Measurements from ENCODE around the gene BLNK.

Gene BLNK

DNA sequence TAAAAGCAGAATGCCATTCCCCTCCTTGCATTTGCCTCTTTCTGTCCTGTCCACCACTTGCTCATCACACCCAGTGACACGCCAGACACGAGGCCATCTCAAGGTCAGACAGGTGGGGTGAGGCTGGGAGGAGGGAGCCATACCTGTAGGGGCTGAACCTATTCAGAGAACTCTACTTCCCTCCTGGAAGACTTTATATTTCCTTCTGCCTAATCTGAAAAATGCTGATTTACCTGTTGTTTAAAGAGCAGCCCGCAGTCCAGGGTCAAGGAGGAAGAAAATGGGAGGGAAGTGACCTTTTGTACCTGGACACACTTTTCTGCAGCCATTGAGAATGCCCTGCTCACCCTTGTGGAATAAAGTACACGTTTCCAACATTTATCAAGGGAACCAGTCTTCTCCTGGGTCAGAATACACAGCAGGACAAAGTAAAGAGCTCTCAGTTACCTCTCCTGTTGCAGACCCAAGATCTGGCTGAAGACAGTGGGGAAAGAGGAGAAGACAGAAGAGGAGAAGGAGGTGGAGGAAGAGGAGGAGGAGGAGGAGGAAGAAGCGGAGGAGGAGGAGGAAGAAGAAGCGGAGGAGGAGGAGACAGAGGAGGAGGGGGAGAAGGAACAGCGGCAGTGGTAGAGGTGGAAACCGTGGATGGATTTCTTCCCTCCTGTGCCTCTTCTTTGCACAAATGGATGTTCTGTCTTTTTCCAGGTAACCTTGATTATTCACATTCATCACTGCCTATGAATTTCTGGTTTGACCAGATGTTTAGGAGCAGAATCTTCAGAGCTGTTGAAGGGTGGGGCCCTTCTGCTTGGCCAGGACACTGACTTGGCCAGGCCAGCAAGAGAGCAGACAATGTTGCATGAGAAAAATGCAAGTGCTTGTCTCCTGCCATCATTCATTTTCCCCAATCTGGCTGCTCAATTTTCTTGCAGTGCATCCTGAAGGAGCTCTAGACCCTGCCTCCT, 1.2 kb upstream of the BLNK start:
- Histone ChIP-seq H3K9ac (ENCODE audit: low read depth, low read length) (no peak overlapping the region), H3K4me1 (ENCODE audit: insufficient read depth, low read length) (no peaks in the 10 kb centered on the region)

DNA sequence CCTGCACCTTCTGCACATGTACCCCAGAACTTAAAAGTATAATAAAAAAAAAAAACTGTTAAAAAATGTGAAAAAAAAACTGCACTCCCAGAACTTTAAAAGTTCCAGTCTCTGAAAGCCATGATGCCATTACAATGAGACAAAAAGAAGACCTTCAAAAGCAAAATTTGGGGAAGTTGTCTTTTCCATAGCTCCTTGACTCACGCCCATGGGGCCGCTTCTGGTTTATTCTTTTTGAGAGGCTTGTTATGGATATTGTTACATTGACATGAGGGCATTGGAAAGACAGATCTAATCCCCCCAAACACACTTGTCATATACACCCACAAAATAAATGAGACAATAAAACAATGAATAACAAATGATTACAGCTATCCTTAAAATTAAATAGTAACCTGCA, 798 bp downstream of the BLNK start:
- Histone ChIP-seq H3K9me3 (ENCODE audit: insufficient read depth, low read depth, low read length) (no peaks in the 10 kb centered on the region), H3K9ac (ENCODE audit: low read depth, low read length) (no peak overlapping the region), H3K4me1 (ENCODE audit: insufficient read depth, low read length) (no peaks in the 10 kb centered on the region), H3K27ac (ENCODE audit: low read depth, low read length) (no peak overlapping the region), H3K4me3 (ENCODE audit: low read length) (no peak overlapping the region), H3K27me3 (ENCODE audit: insufficient read depth, low read length) (no peaks in the 10 kb centered on the region), H3K36me3 (ENCODE audit: insufficient read depth, low read length) (no peaks in the 10 kb centered on the region)
- 100% methylated on average over 2 of the region's 2 CpGs for WGBS

More for the DNA sequence above, 1.2 kb upstream of the BLNK start:
- H3K27ac ChIP-seq (ENCODE audit: low read depth, low read length) = no peak overlapping the region
- H3K36me3 ChIP-seq (ENCODE audit: insufficient read depth, low read length) = no peaks in the 10 kb centered on the region
- H3K4me3 ChIP-seq (ENCODE audit: low read length) = no peak overlapping the region
- H3K27me3 ChIP-seq (ENCODE audit: insufficient read depth, low read length) = no peaks in the 10 kb centered on the region
- no peaks in the 10 kb centered on the region for H3K9me3 ChIP-seq (ENCODE audit: insufficient read depth, low read depth, low read length)
- WGBS = 91% methylated on average over 8 of the region's 8 CpGs

DNA sequence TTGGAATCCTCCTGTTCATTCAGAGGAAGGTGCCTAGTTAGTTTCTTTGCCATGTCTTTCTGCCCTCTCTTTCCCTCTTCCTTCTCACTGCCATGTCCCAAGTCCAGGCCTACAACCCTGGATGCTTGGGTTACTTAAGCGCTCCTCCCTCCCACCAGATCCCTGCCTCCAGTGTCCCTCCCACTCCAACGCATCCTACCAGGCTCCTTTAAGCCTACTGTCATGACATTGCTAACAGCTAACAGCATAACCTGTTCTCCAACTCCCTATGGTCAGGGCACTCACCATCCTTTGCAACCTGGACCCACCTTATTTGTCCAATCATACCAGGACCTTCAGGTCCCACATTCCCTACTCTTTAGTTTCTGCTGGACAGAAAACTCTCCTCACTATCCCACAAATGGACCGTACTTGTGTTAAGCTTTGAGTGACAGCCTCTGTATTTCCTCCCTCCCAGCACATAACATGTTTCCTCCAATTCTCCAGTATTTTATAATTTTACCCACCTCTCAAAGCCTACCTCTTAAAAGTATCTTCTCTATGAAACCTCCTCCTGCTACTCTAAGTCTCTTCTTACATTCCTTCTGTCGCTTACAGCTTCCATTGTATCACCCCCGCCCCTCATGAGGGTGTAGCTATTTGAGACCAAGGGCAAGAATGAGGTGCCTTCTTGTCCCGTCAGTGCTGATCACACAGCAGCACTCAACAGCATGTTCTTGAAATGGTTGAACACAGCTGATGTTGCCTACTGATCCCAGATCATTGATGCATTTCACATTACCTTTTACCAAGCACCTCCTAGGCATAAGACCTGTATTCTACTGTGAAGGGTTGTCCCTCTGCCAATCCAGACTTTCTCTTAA, 1.7 kb downstream of the BLNK start:
- no peak overlapping the region for H3K27ac ChIP-seq (ENCODE audit: low read depth, low read length)
- no peak overlapping the region for H3K4me3 ChIP-seq (ENCODE audit: low read length)
- H3K36me3 ChIP-seq (ENCODE audit: insufficient read depth, low read length) = no peaks in the 10 kb centered on the region
- no peaks in the 10 kb centered on the region for H3K9me3 ChIP-seq (ENCODE audit: insufficient read depth, low read depth, low read length)
- H3K27me3 ChIP-seq (ENCODE audit: insufficient read depth, low read length) = no peaks in the 10 kb centered on the region
- no peaks in the 10 kb centered on the region for H3K4me1 ChIP-seq (ENCODE audit: insufficient read depth, low read length)
- H3K9ac ChIP-seq (ENCODE audit: low read depth, low read length) = no peak overlapping the region
- WGBS = 92% methylated on average over 6 of the region's 6 CpGs

DNA sequence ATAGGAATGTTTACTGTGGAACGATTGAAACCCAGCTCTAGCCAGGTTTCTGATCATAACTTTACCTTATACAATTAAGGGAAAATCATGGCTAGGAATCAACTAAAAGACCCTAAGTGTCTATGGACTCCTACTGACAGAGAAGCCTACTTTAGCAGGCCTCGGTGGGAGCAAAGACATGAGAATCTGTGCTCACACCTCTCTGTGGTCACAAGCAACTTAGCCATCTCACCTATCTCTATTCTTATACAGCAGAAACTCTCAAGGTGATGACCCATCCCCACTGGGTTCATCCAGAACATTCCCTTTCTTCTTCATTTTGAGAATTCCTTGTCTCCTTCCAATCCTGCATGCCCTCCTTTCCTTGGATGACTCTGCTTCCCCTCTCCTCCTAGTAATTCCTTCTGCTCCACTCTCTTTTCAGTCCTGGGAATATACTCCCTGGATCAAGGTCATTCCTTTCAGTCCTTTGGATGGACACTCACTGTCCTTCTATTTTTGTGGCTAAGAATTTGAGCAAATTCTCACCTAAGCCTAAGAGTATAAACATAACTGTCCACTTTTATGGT, 2.9 kb downstream of the BLNK start:
- H3K36me3 ChIP-seq (ENCODE audit: insufficient read depth, low read length) = no peaks in the 10 kb centered on the region

DNA sequence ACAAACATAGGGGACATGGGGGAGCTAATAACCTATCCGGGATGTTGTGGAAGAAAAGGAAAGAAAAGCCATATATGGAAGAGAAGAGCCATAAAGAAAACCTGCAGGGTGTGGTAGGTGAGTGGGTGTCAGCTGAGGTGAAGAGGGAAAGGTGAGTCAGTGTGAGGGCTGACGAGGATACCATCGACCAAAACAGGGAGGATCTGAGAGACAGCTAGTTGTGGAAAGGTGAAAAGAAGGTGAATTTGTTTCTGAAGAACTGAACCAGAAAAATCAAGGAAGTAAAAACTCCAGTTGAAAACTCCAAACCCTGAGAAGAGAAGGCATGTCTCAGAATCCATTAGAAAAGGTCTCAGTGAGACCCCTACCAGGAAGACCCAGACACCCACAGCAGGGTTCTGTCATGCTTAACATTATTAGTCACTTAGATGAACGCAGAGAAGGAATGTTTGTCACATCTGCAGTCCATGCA, 4.1 kb downstream of the BLNK start:
- Histone ChIP-seq H3K4me1 (ENCODE audit: insufficient read depth, low read length) (no peaks in the 10 kb centered on the region), H3K36me3 (ENCODE audit: insufficient read depth, low read length) (no peaks in the 10 kb centered on the region), H3K27me3 (ENCODE audit: insufficient read depth, low read length) (no peaks in the 10 kb centered on the region), H3K9me3 (ENCODE audit: insufficient read depth, low read depth, low read length) (no peaks in the 10 kb centered on the region), H3K27ac (ENCODE audit: low read depth, low read length) (no peak overlapping the region), H3K4me3 (ENCODE audit: low read length) (no peak overlapping the region), H3K9ac (ENCODE audit: low read depth, low read length) (no peak overlapping the region)
- 82% methylated on average over 4 of the region's 4 CpGs for WGBS

More for the DNA sequence above, 2.9 kb downstream of the BLNK start:
- no peaks in the 10 kb centered on the region for H3K9me3 ChIP-seq (ENCODE audit: insufficient read depth, low read depth, low read length)
- H3K27me3 ChIP-seq (ENCODE audit: insufficient read depth, low read length) = no peaks in the 10 kb centered on the region
- no peak overlapping the region for H3K9ac ChIP-seq (ENCODE audit: low read depth, low read length)
- H3K4me1 ChIP-seq (ENCODE audit: insufficient read depth, low read length) = no peaks in the 10 kb centered on the region
- no peak overlapping the region for H3K4me3 ChIP-seq (ENCODE audit: low read length)
- 97% methylated on average over 2 of the region's 2 CpGs for WGBS
- no peak overlapping the region for H3K27ac ChIP-seq (ENCODE audit: low read depth, low read length)

DNA sequence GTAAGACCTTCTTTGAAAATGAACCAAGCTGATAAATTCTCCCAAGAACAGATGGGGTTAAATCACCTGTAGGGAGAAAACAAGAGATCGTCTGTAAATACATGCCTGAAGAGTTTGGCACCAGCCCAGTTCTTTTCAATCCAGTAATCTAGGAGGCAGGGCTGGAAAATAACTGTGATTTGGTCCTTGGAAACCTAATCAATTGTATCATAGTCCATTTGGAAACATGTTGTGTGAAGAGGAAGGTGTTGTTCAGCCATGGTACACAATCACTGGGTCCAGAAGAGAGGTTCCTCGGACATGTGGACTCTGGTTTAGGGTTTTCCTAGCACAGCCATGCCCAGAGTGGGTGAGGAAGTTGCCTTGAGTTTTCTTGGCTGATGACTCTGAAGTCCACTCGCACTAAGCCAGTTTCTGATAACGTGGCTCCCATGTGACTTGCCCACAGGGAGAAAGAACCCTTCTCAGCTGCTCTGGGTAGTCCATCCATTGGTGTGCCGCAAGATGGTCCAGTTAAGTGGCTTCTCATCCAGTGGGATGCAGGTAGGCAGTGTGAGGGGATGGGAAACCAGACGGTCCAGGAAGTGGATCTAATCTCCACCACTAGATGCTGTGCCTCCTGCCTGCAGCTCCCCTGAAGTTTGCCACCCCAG, 5.1 kb downstream of the BLNK start:
- H3K4me1 ChIP-seq (ENCODE audit: insufficient read depth, low read length) = no peaks in the 10 kb centered on the region
- no peaks in the 10 kb centered on the region for H3K36me3 ChIP-seq (ENCODE audit: insufficient read depth, low read length)

DNA sequence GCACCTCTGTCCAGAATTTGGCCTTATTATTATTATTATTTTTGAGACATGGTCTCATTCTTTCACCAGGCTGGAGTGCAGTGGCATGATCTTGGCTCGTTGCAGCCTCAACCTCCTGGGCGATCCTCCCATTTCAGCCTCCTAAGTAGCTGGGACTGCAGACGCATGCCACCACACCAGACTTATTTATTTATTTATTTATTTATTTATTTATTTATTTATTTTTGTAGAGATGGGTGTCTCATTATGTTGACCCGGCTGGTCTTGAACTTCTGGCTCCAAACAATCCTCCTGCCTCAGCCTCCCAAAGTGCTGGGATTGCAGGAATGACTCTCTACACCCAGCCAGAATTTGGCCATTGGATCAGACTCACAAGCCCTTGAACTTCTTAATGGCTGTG, 6.4 kb downstream of the BLNK start:
- Histone ChIP-seq H3K4me3 (ENCODE audit: low read length) (no peak overlapping the region), H3K27ac (ENCODE audit: low read depth, low read length) (no peak overlapping the region), H3K27me3 (ENCODE audit: insufficient read depth, low read length) (no peaks in the 10 kb centered on the region), H3K9me3 (ENCODE audit: insufficient read depth, low read depth, low read length) (no peaks in the 10 kb centered on the region), H3K4me1 (ENCODE audit: insufficient read depth, low read length) (no peaks in the 10 kb centered on the region), H3K36me3 (ENCODE audit: insufficient read depth, low read length) (no peaks in the 10 kb centered on the region), H3K9ac (ENCODE audit: low read depth, low read length) (no peak overlapping the region)
- WGBS = 97% methylated on average over 3 of the region's 4 CpGs

More for the DNA sequence above, 5.1 kb downstream of the BLNK start:
- Histone ChIP-seq H3K27ac (ENCODE audit: low read depth, low read length) (no peak overlapping the region), H3K9ac (ENCODE audit: low read depth, low read length) (no peak overlapping the region), H3K27me3 (ENCODE audit: insufficient read depth, low read length) (no peaks in the 10 kb centered on the region), H3K9me3 (ENCODE audit: insufficient read depth, low read depth, low read length) (no peaks in the 10 kb centered on the region), H3K4me3 (ENCODE audit: low read length) (no peak overlapping the region)
- 94% methylated on average over 6 of the region's 6 CpGs for WGBS

DNA sequence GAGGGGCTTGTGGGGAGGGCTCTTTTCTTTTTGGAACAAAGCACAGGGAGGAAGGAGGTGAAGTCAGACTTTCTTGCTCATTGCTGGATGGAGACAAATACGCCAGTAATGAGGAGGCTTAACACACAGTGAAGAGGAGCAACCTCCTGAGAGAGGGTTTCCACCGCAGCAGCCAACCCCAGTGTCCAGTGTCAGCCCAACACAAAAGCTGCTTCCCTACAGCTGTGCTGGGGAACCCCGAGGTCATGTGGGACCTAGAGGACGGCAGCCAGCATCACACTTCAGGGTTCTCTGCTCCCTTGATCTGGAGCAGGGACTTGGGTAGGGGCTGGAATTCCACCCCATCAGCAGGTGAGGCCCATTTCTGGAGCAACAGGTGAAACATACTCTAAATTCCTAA, 7.7 kb downstream of the BLNK start:
- no peak overlapping the region for H3K9ac ChIP-seq (ENCODE audit: low read depth, low read length)

DNA sequence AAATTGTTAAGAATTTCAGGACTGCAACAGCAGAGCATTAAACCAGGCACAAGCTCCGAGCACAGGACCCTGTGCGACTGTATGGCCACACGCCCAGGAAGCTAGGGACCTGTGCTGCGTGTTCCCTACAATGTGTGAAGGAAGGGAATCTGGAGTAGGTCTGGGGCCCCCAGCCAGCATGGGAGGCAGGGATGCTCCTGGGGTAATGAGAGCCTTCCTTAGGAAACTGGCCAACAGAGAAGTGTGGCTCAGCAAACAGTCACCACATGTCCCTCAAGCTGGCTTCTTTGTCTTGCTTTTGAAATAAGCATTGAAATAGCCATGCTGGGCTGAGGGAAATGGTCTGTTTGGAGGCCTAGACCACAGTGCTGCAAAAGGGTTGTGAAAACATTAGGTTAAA, 8.2 kb downstream of the BLNK start:
- Histone ChIP-seq H3K27ac (ENCODE audit: low read depth, low read length) (no peak overlapping the region), H3K4me1 (ENCODE audit: insufficient read depth, low read length) (no peaks in the 10 kb centered on the region), H3K4me3 (ENCODE audit: low read length) (no peak overlapping the region), H3K27me3 (ENCODE audit: insufficient read depth, low read length) (no peaks in the 10 kb centered on the region), H3K9me3 (ENCODE audit: insufficient read depth, low read depth, low read length) (no peaks in the 10 kb centered on the region), H3K36me3 (ENCODE audit: insufficient read depth, low read length) (no peaks in the 10 kb centered on the region), H3K9ac (ENCODE audit: low read depth, low read length) (no peak overlapping the region)
- 95% methylated on average over 4 of the region's 4 CpGs for WGBS

More for the DNA sequence above, 7.7 kb downstream of the BLNK start:
- H3K4me1 ChIP-seq (ENCODE audit: insufficient read depth, low read length) = no peaks in the 10 kb centered on the region
- no peak overlapping the region for H3K4me3 ChIP-seq (ENCODE audit: low read length)
- 96% methylated on average over 4 of the region's 4 CpGs for WGBS
- H3K36me3 ChIP-seq (ENCODE audit: insufficient read depth, low read length) = no peaks in the 10 kb centered on the region
- no peaks in the 10 kb centered on the region for H3K27me3 ChIP-seq (ENCODE audit: insufficient read depth, low read length)
- H3K9me3 ChIP-seq (ENCODE audit: insufficient read depth, low read depth, low read length) = no peaks in the 10 kb centered on the region
- H3K27ac ChIP-seq (ENCODE audit: low read depth, low read length) = no peak overlapping the region

DNA sequence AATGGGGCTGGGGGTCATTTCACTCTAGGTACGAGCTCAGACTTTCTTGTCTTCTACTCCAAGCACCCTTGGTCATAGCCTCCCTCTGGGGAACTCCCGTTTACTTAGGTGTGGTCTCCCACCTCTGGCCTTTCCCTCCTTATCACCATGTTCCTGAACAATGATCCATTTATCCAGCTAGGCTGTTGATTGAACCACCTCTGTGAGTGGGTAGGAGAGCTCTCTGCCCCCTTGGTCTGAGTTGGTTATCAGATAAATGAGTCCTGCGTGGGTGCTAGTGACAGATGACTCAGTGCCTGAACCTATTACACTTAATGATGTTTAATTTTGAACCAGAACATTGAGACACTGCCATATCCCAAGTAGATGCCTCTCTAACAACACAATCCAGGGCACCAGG, 9.4 kb downstream of the BLNK start:
- Histone ChIP-seq H3K27ac (ENCODE audit: low read depth, low read length) (no peak overlapping the region), H3K9me3 (ENCODE audit: insufficient read depth, low read depth, low read length) (no peaks in the 10 kb centered on the region), H3K27me3 (ENCODE audit: insufficient read depth, low read length) (no peaks in the 10 kb centered on the region), H3K4me3 (ENCODE audit: low read length) (no peak overlapping the region), H3K36me3 (ENCODE audit: insufficient read depth, low read length) (no peaks in the 10 kb centered on the region), H3K4me1 (ENCODE audit: insufficient read depth, low read length) (no peaks in the 10 kb centered on the region), H3K9ac (ENCODE audit: low read depth, low read length) (no peak overlapping the region)
- WGBS = 83% methylated on average over 3 of the region's 3 CpGs
